ENCODE data around the gene RAD51AP2.

Gene RAD51AP2

GRCh38 chr2:17542471-17542870 lies 24.2 kb upstream of the RAD51AP2 start:
- no peak overlapping the region for H3K4me3 ChIP-seq (ENCODE audit: control insufficient read depth, low read depth, low read length)
- TF ChIP-seq CTCF (conservative IDR thresholded peaks at IDR 0.05; ENCODE audit: control insufficient read depth, insufficient read depth, low read depth, low read length): no peak
- no peak for DNase-seq (ENCODE audit: low read depth)

GRCh38 chr2:17541531-17541950 lies 23.3 kb upstream of the RAD51AP2 start:
- no peak for DNase-seq (ENCODE audit: low read depth)
- no peak overlapping the region for H3K4me3 ChIP-seq (ENCODE audit: control insufficient read depth, low read depth, low read length)
- no peak for TF ChIP-seq CTCF (conservative IDR thresholded peaks at IDR 0.05; ENCODE audit: control insufficient read depth, insufficient read depth, low read depth, low read length)

- peak; percentile 5 for DNase-seq (ENCODE audit: low read depth)
- TF ChIP-seq CTCF (conservative IDR thresholded peaks at IDR 0.05; ENCODE audit: control insufficient read depth, insufficient read depth, low read depth, low read length): no peak
- peak overlapping the region; percentile 33 for H3K4me3 ChIP-seq (ENCODE audit: control insufficient read depth, low read depth, low read length)
These were observed 22.7 kb upstream of the RAD51AP2 start for GRCh38 chr2:17540813-17541530.

- TF ChIP-seq CTCF (conservative IDR thresholded peaks at IDR 0.05; ENCODE audit: control insufficient read depth, insufficient read depth, low read depth, low read length): no peak
- DNase-seq (ENCODE audit: low read depth): peak; percentile 30
- H3K4me3 ChIP-seq (ENCODE audit: control insufficient read depth, low read depth, low read length): peak within 1 kb of the TSS; percentile 33
These were observed 22.0 kb upstream of the RAD51AP2 start, which contains the start of gene VSNL1 for GRCh38 chr2:17540093-17540812. VSNL1 (plus strand) TSS chr2:17540696; CDS start chr2:17592075, 51,379 bp downstream.

GRCh38 chr2:17539611-17540092 lies 21.4 kb upstream of the RAD51AP2 start:
- H3K4me3 ChIP-seq (ENCODE audit: control insufficient read depth, low read depth, low read length): no peak overlapping the region
- DNase-seq (ENCODE audit: low read depth): peak; percentile 11
- TF ChIP-seq CTCF (conservative IDR thresholded peaks at IDR 0.05; ENCODE audit: control insufficient read depth, insufficient read depth, low read depth, low read length): no peak

GRCh38 chr2:17538844-17539554 lies 20.8 kb upstream of the RAD51AP2 start:
- H3K4me3 ChIP-seq (ENCODE audit: control insufficient read depth, low read depth, low read length): peak overlapping the region; percentile 40
- no peak for TF ChIP-seq CTCF (conservative IDR thresholded peaks at IDR 0.05; ENCODE audit: control insufficient read depth, insufficient read depth, low read depth, low read length)
- DNase-seq (ENCODE audit: low read depth): peak; percentile 25

Measured in fibroblast of mammary gland (primary cell).